Tibial nerve (tissue), 4 donors: Measurements from ENCODE around the gene LRP1. TPM values are rescaled to one million over a fixed set of nuclear protein-coding genes. Genes with fewer than 3 reads are reported as not detected.

ENCODE experiments used
- DNase-seq, 2 donors: peaks; one replicate each; pipeline ENCODE4 v3.0.0-alpha.2; 2019; ENCODE audit warnings: low spot score in 2 of 2
- H3K27ac ChIP-seq, 4 donors: fragments of 200-600 bp; sonication (generic) in 3 of 4; one replicate each; pipeline ENCODE4 v1.5.1; 2017 to 2019; ENCODE audit warnings: mild to moderate bottlenecking in 1 of 4
- H3K27me3 ChIP-seq, 2 donors: fragments of 200-600 bp; sonication (generic) in 1 of 2; one replicate each; pipeline versions ENCODE4 v1.5.1 to v1.6.0; 2017 to 2019
- H3K36me3 ChIP-seq, 3 donors: fragments of 200-600 bp; sonication (generic); one replicate each; pipeline ENCODE4 v1.5.1; 2018 to 2019
- H3K4me1 ChIP-seq, 4 donors: fragments of 200-600 bp; sonication (generic) in 3 of 4; one replicate each; pipeline ENCODE4 v1.5.1; 2017 to 2019
- H3K4me3 ChIP-seq, 4 donors: fragments of 200-600 bp; sonication (generic) in 3 of 4; one replicate each; pipeline ENCODE4 v1.5.1; 2017 to 2019; ENCODE audit warnings: mild to moderate bottlenecking in 1 of 4, moderate library complexity in 1 of 4
- H3K9me3 ChIP-seq, 4 donors: fragments of 200-600 bp; sonication (generic) in 3 of 4; one replicate each; pipeline ENCODE4 v1.5.1; 2017 to 2019
- CTCF ChIP-seq, 5 experiments: fragments of 200-600 bp in 3 of 5; fragments of 450-650 bp in 2 of 5; sonication (generic) in 3 of 5; IDR thresholded peaks; one replicate each; pipeline ENCODE4 v1.5.1; 2016 to 2019; ENCODE audit warnings: antibody characterized with exemption in 5 of 5, mild to moderate bottlenecking in 3 of 5, moderate library complexity in 2 of 5
- EP300 ChIP-seq, 2 donors: sonication (generic); formaldehyde crosslinking; IDR thresholded peaks; one replicate each; pipeline ENCODE4 v1.6.1; 2017; ENCODE audit warnings: antibody characterized with exemption in 2 of 2, mild to moderate bottlenecking in 1 of 2
- POLR2A ChIP-seq, 2 donors: fragments of 450-650 bp; IDR thresholded peaks; one replicate each; pipeline ENCODE4 v1.6.1; 2017; ENCODE audit warnings: antibody characterized with exemption in 2 of 2, mild to moderate bottlenecking in 2 of 2, moderate library complexity in 2 of 2
- WGBS, 2 donors: methylation state at CpG; one replicate each; pipeline ENCODE4 v1.1.5; 2018; 5-methylcytosine and 5-hydroxymethylcytosine counted together
- total RNA-seq, 4 donors: library from RNA; depleted of rRNA; stranded (reverse); fragments of >200 nt; gene quantifications; one replicate each; pipeline ENCODE4 v1.1.0, GENCODE V29; 2016

The LRP1 gene
- total RNA-seq, 4 donors from 2014 or later: 410 to 653 (median 527) TPM

GRCh38 chr12:57110104-57111030 lies 17.9 kb upstream of the LRP1 start:
- H3K9me3 ChIP-seq: no peaks in the 10 kb centered on the region
- H3K4me1 ChIP-seq: peaks cover 0 to 51% (median 32%) of the 10 kb centered on the region in 4 donors
- 2% methylated on average over 21 to 25 of the region's 28 CpGs for WGBS, 2 donors
- TF ChIP-seq POLR2A (IDR thresholded peaks at IDR 0.05): peak in 1 of 2 donors; percentile 52
- TF ChIP-seq EP300 (IDR thresholded peaks at IDR 0.05): peak in 1 of 2 donors; percentile 86
- TF ChIP-seq CTCF (IDR thresholded peaks at IDR 0.05): peak in 1 of 5 experiments; percentile 28
- peak overlapping the region; percentile 53 to 94 (median 68) for H3K4me3 ChIP-seq
- DNase-seq: peak; percentile 71 to 78
- H3K27ac ChIP-seq: peak overlapping the region; percentile 99
- no peaks in the 10 kb centered on the region for H3K27me3 ChIP-seq
- H3K36me3 ChIP-seq: peaks cover 7 to 31% (median 13%) of the 10 kb centered on the region in 3 donors

- TF ChIP-seq CTCF (IDR thresholded peaks at IDR 0.05) (peak in 2 of 5 experiments; percentile 13 to 43), POLR2A (IDR thresholded peaks at IDR 0.05) (peak; percentile 15 to 79), EP300 (IDR thresholded peaks at IDR 0.05) (no peak)
- Histone ChIP-seq H3K27me3 (no peaks in the 10 kb centered on the region), H3K27ac (peak within 1 kb of the TSS; percentile 99), H3K36me3 (peaks cover 2 to 23% (median 5%) of the 10 kb centered on the region in 3 donors), H3K4me1 (peaks cover 0 to 49% (median 32%) of the 10 kb centered on the region in 4 donors), H3K9me3 (no peaks in the 10 kb centered on the region), H3K4me3 (peak within 1 kb of the TSS; percentile 53 to 94 (median 68))
- DNase-seq: peak; percentile 74 to 86
- 0 to 1% methylated on average over 12 to 13 of the region's 13 CpGs for WGBS, 2 donors
These were observed 17.1 kb upstream of the LRP1 start, which contains the start of gene STAT6 for GRCh38 chr12:57111031-57111734. TSS of gene STAT6 (minus strand) at chr12:57111362. CDS start at chr12:57108278, 3,084 bp downstream.

GRCh38 chr12:57112492-57113294 lies 15.6 kb upstream of the LRP1 start:
- Histone ChIP-seq H3K36me3 (peaks cover 0 to 8% (median 0%) of the 10 kb centered on the region in 3 donors), H3K27ac (peak overlapping the region; percentile 99), H3K4me1 (peaks cover 0 to 34% (median 25%) of the 10 kb centered on the region in 4 donors), H3K9me3 (no peaks in the 10 kb centered on the region), H3K4me3 (peak overlapping the region; percentile 11 to 74 (median 58)), H3K27me3 (no peaks in the 10 kb centered on the region)
- DNase-seq: no peak
- TF ChIP-seq POLR2A (IDR thresholded peaks at IDR 0.05) (no peak), CTCF (IDR thresholded peaks at IDR 0.05) (peak in 2 of 5 experiments; percentile 79 to 83), EP300 (IDR thresholded peaks at IDR 0.05) (no peak)
- 62 to 66% methylated on average over 9 of the region's 9 CpGs for WGBS, 2 donors

- H3K4me3 ChIP-seq: no peak overlapping the region
- no peak overlapping the region for H3K27ac ChIP-seq
- no peaks in the 10 kb centered on the region for H3K9me3 ChIP-seq
- 90 to 92% methylated on average over 4 to 5 of the region's 5 CpGs for WGBS, 2 donors
- H3K36me3 ChIP-seq: no peaks in the 10 kb centered on the region
- TF ChIP-seq EP300 (IDR thresholded peaks at IDR 0.05) (no peak), POLR2A (IDR thresholded peaks at IDR 0.05) (no peak), CTCF (IDR thresholded peaks at IDR 0.05) (no peak)
- DNase-seq: no peak
- peaks cover 0 to 18% (median 7%) of the 10 kb centered on the region in 4 donors for H3K4me1 ChIP-seq
- H3K27me3 ChIP-seq: no peaks in the 10 kb centered on the region
These were observed 11.6 kb upstream of the LRP1 start for GRCh38 chr12:57116580-57117281.
